Stimulated activated CD8-positive, alpha-beta memory T cell treated with anti-CD3 and anti-CD28 coated beads, Interleukin-15, amount 100 ng/mL, for 48 hours (primary cell): ENCODE measurements around the gene LMBR1L.
"Not testable (repeated sequence)": the region's sequence is repeated elsewhere in the genome, so short reads cannot be mapped to it uniquely, and the experiment has no call there.

ENCODE experiments used
- DNase-seq, 2 donors: peaks; one replicate each; pipeline ENCODE4 v3.0.0-alpha.2; 2020; ENCODE audit warnings: low read depth in 2 of 2

Gene LMBR1L, protein sequence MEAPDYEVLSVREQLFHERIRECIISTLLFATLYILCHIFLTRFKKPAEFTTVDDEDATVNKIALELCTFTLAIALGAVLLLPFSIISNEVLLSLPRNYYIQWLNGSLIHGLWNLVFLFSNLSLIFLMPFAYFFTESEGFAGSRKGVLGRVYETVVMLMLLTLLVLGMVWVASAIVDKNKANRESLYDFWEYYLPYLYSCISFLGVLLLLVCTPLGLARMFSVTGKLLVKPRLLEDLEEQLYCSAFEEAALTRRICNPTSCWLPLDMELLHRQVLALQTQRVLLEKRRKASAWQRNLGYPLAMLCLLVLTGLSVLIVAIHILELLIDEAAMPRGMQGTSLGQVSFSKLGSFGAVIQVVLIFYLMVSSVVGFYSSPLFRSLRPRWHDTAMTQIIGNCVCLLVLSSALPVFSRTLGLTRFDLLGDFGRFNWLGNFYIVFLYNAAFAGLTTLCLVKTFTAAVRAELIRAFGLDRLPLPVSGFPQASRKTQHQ

DNA sequence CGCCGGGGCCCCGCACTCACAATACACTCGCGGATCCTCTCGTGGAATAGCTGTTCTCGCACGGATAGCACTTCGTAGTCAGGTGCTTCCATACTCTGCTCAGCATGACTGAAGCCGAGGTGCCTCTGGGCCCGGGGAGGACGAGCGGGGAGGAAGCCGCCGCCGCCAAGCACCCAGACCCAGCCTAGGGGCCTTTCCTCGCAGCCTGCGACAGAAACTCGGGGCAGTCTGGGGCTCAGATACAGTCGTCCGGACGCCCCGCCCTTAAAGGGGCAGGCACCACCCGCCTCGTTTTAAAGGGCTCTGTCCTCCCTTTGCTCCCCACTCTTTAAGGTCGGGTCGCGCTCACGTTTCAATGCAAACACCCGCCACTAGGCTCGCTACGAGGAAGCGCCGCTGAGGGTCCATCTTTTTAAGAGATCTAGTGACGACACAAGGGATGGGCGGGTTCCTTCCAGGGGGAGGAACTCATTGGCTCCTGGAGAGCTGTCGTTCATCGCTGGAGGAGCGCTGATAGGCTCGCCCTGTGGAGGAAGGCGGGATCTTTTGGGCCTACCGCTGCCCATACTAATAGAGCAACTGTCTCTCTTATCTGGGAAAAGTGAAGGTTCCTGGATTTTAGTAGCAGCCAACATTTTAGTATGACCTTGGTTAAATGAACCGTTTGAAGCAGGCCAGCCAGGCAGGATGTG lies at the start of gene LMBR1L:
TSS of gene LMBR1L (minus strand) at position 384 of the 692 bp plus-strand sequence. CDS start at position 92, 292 bp downstream.
- DNase-seq: peak; percentile 90 to 91

GRCh38 chr12:49160399-49160798 lies 49.8 kb upstream of the LMBR1L start:
- no peak for DNase-seq

GRCh38 chr12:49154221-49154620 lies 43.6 kb upstream of the LMBR1L start:
- no peak for DNase-seq

DNA sequence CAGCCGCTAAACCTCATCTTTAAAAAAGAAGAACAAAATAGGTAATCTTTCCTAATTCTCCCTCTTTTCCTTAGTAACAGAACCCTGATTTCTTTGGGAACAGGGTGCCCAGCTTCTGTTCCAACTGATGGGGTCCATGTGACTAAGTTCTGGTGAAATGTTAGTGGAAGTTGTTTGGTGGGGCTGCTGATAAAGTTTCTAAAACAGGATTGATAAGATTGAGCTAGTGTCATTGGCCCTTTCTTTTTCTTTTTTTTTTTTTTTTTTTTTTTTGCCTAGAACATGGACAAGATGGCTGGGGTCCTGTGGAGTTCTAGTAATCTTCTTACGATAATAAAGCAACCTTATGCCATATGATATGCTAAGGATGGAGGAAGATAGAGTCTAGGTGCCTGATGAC lies 36.7 kb upstream of the LMBR1L start:
- DNase-seq: no peak

GRCh38 chr12:49146406-49146805 lies 35.8 kb upstream of the LMBR1L start:
- no peak for DNase-seq

GRCh38 chr12:49144384-49144783 lies 33.7 kb upstream of the LMBR1L start:
- DNase-seq: no peak

GRCh38 chr12:49138999-49139398 lies 28.4 kb upstream of the LMBR1L start:
- DNase-seq: no peak

GRCh38 chr12:49138587-49138986 lies 27.9 kb upstream of the LMBR1L start:
- no peak for DNase-seq

GRCh38 chr12:49137476-49137875 lies 26.8 kb upstream of the LMBR1L start:
- DNase-seq: no peak

- DNase-seq: not testable (repeated sequence)
These were observed 26.4 kb upstream of the LMBR1L start for GRCh38 chr12:49136997-49137396.

- DNase-seq: no peak
These were observed 22.9 kb upstream of the LMBR1L start for GRCh38 chr12:49133590-49133989.

- DNase-seq: no peak
These were observed 22.4 kb upstream of the LMBR1L start for GRCh38 chr12:49133014-49133413.

GRCh38 chr12:49131894-49132461 lies 21.3 kb upstream of the LMBR1L start:
- DNase-seq: no peak

- peak; percentile 86 to 87 for DNase-seq
These were observed 20.6 kb upstream of the LMBR1L start, which contains the start of gene TUBA1B for GRCh38 chr12:49131051-49131893. Gene TUBA1B, minus strand, starts transcription at chr12:49131395. Its CDS starts 95 bp downstream, at chr12:49131300.

- DNase-seq: peak; percentile 87 to 89
These were observed 19.8 kb upstream of the LMBR1L start for GRCh38 chr12:49130151-49131050.

DNA sequence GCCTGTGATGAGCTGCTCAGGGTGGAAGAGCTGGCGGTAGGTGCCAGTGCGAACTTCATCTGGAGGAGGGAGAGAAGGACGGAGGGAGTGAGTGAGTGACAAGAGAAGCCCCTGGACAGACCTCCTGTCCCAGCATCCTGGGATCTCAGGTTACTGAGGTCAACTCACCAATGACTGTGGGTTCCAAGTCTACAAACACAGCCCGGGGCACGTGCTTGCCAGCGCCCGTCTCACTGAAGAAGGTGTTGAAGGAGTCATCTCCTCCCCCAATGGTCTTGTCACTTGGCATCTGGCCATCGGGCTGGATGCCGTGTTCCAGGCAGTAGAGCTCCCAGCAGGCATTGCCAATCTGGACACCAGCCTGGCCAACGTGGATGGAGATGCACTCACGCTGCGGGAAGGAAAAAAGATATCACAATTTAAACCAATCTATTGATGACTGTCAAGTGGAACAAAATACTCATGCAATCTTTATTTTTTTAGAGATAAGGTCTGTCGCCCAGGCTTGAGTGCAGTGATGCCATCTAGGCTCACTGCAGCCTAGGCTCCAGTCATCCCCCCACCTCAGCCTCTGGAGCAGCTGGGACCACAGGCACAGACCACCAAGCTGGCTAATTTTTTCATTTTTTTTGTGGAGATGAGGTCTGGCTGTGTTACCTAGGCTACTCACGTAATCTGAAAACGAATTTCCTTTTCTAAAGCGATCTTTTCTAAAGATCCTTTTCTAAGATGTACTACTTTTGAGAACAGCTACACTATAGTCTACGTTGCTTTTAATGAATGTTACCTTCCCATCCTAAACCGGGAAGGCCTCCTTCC lies 18.9 kb upstream of the LMBR1L start:
- DNase-seq: no peak

GRCh38 chr12:49127971-49128370 lies 17.3 kb upstream of the LMBR1L start:
- DNase-seq: not testable (repeated sequence)

- DNase-seq: no peak
These were observed 16.5 kb upstream of the LMBR1L start for GRCh38 chr12:49126852-49127763.
